KBM-7 (cell line): ENCODE data around the gene ARAP1.

ENCODE experiments used
- DNase-seq: peaks from one replicate; pipeline ENCODE4 v3.0.0-alpha.2; 2015
- in situ Hi-C: fragments of 300-500 bp; cut with MboI; formaldehyde crosslinking; loops from 2 replicates; pipeline ENCODE4 v1.14.3; 2020; ENCODE audit warnings: low sequenced_read_pairs, low pct_unique_long_range_greater_than_20kb, mixed read lengths

Gene ARAP1

GRCh38 chr11:72730737-72731136 lies 21.5 kb downstream of the ARAP1 start:
- in situ Hi-C loops = no loop called here
- no peak for DNase-seq

GRCh38 chr11:72730243-72730642 lies 22.0 kb downstream of the ARAP1 start:
- no peak for DNase-seq
- in situ Hi-C loops = no loop called here

- no peak for DNase-seq
- in situ Hi-C loops = no loop called here
These were observed 24.7 kb downstream of the ARAP1 start for GRCh38 chr11:72727521-72727920.

- in situ Hi-C loops = no loop called here
- DNase-seq = no peak
These were observed 25.7 kb downstream of the ARAP1 start for GRCh38 chr11:72726266-72727220.

GRCh38 chr11:72725724-72726028 lies 26.5 kb downstream of the ARAP1 start:
- no peak for DNase-seq
- in situ Hi-C loops = no loop called here

- peak; percentile 91 for DNase-seq
These were observed 27.1 kb downstream of the ARAP1 start for GRCh38 chr11:72724851-72725723.

GRCh38 chr11:72724021-72724551 lies 28.1 kb downstream of the ARAP1 start:
- DNase-seq = no peak
- in situ Hi-C loops = no loop called here

More at GRCh38 chr11:72724851-72725723, 27.1 kb downstream of the ARAP1 start:
- in situ Hi-C loops = no loop called here

GRCh38 chr11:72723508-72723907 lies 28.7 kb downstream of the ARAP1 start:
- DNase-seq = no peak
- in situ Hi-C loops = no loop called here

- DNase-seq = peak; percentile 96
- in situ Hi-C loops = no loop called here
These were observed 30.0 kb downstream of the ARAP1 start for GRCh38 chr11:72722050-72722748.

GRCh38 chr11:72721689-72722049 lies 30.5 kb downstream of the ARAP1 start:
- no peak for DNase-seq
- in situ Hi-C loops = no loop called here

GRCh38 chr11:72721276-72721675 lies 30.9 kb downstream of the ARAP1 start:
- in situ Hi-C loops = no loop called here
- DNase-seq = no peak

- DNase-seq = no peak
- in situ Hi-C loops = no loop called here
These were observed 31.4 kb downstream of the ARAP1 start for GRCh38 chr11:72720784-72721183.

GRCh38 chr11:72720047-72720446 lies 32.2 kb downstream of the ARAP1 start:
- in situ Hi-C loops = no loop called here
- DNase-seq = peak; percentile 30

- in situ Hi-C loops = no loop called here
- no peak for DNase-seq
These were observed 32.7 kb downstream of the ARAP1 start for GRCh38 chr11:72719551-72719950.

GRCh38 chr11:72719144-72719543 lies 33.1 kb downstream of the ARAP1 start:
- DNase-seq = peak; percentile 31
- in situ Hi-C loops = no loop called here

GRCh38 chr11:72718101-72718501 lies 34.1 kb downstream of the ARAP1 start:
- no peak for DNase-seq
- in situ Hi-C loops = no loop called here

- in situ Hi-C loops = no loop called here
- no peak for DNase-seq
These were observed 35.3 kb downstream of the ARAP1 start for GRCh38 chr11:72716788-72717435.

- DNase-seq = no peak
- in situ Hi-C loops = no loop called here
These were observed 35.9 kb downstream of the ARAP1 start for GRCh38 chr11:72716290-72716689.

- DNase-seq = no peak
- in situ Hi-C loops = no loop called here
These were observed 39.4 kb downstream of the ARAP1 start for GRCh38 chr11:72712841-72713240.
